ENCODE data around the gene EMP3. TPM values are rescaled to one million over a fixed set of nuclear protein-coding genes. Genes with fewer than 3 reads are reported as not detected.

The EMP3 gene
- total and polyA plus RNA-seq, 2 of the 4 experiments (the other 2 are of a cell fraction) = 147 to 632 TPM

DNA sequence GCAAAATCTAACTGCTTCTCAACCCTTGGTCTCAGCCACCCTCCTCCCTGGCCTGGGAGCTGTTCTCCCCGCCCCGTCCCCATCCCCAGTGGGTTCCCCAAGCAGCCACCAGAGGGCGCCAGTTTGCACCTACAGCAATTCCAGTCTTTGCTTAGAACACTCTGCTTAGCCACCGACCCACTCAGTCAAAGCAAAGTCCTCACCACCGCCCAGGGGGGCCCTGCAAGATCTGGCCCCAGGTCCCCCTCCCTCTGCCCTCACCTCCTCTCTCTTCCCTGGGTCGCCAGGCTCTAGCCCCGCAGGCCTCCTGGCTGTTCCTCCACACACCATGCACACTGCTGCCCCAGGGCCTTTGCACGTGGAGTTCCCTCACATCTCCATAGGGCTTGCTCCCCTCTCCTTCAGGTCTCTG is 26.0 kb downstream of the EMP3 start:
- Histone ChIP-seq H2BK120ac (ENCODE audit: low read depth, low read length) (no peak overlapping the region), H3K9me1 (ENCODE audit: insufficient read depth, low read length) (peaks cover 10% of the 10 kb centered on the region; the same call in 1 of the 2 replicates), H2AK9ac (replicated peaks; ENCODE audit: low read depth, low read length, poor library complexity) (no peak overlapping the region), H2BK5ac (ENCODE audit: low read depth, low read length, poor library complexity, severe bottlenecking) (no peak overlapping the region), H3K27me3 (ENCODE audit: control insufficient read depth, insufficient read depth, low read length) (no peaks in the 10 kb centered on the region), H3K14ac (replicated peaks; ENCODE audit: low read depth, low read length) (no peak overlapping the region), H4K5ac (ENCODE audit: low read depth, low read length) (no peak overlapping the region), H2AK5ac (ENCODE audit: low read depth, low read length) (no peak overlapping the region), H2AFZ (replicated peaks; ENCODE audit: low read length, poor library complexity) (peak overlapping the region; percentile 47), H3K23ac (ENCODE audit: low read depth, low read length) (no peak overlapping the region), H3K18ac (ENCODE audit: low read depth, low read length) (no peak overlapping the region), H3K56ac (ENCODE audit: extremely low read depth, insufficient read depth, low read length) (no peak overlapping the region), H3K9ac (ENCODE audit: low read depth, low read length) (no peak overlapping the region), H3K79me1 (ENCODE audit: low read depth in 1 of 2, low read length in 2 of 2) (no peaks in the 10 kb centered on the region), H4K8ac (ENCODE audit: low read depth in 2 of 2, low read length in 2 of 2) (no peak overlapping the region), H2BK15ac (ENCODE audit: low read depth, low read length) (no peak overlapping the region), H4K91ac (ENCODE audit: insufficient read depth, low read depth, low read length) (no peak overlapping the region), H3K4me1 (ENCODE audit: control insufficient read depth, insufficient read depth, low read length) (no peaks in the 10 kb centered on the region), H3K27ac (ENCODE audit: insufficient read depth, low read length) (no peak overlapping the region), H3K4ac (ENCODE audit: low read depth, low read length) (no peak overlapping the region), H3K4me3 (ENCODE audit: insufficient read depth, low read depth, low read length) (no peak overlapping the region), H2BK20ac (ENCODE audit: low read depth, low read length) (no peak overlapping the region), H4K20me1 (ENCODE audit: insufficient read depth, low read length) (no peaks in the 10 kb centered on the region), H3K9me3 (ENCODE audit: control insufficient read depth, insufficient read depth, low read length) (no peaks in the 10 kb centered on the region), H3K36me3 (ENCODE audit: control insufficient read depth, insufficient read depth, low read length) (no peaks in the 10 kb centered on the region), H3K4me2 (ENCODE audit: low read depth, low read length) (no peak overlapping the region)
- CTCF ChIA-PET = interaction anchor here (0.5 kb wide), 1 partner anchor 29 kb away, joined by 3 read pairs; a partner anchor contains a TSS
- no TSS peak for BruUV-seq (replicated peaks)
- ATAC-seq (ENCODE audit: low read depth) (peak; percentile 84), DNase-seq (peak; percentile 26)
- 38% methylated on average over 4 of the region's 8 CpGs; no CpG with 5 or more reads in 1 of the 2 experiments for WGBS, 2 experiments (ENCODE audit: extremely low coverage in 2 of 2, insufficient read length in 1 of 2)
- in situ Hi-C loops (cut with MboI; ENCODE audit: low sequenced_read_pairs) (no loop called here), intact Hi-C loops (cut with micrococcal nuclease) (no loop called here), dilution Hi-C loops (cut with HindIII; ENCODE audit: low sequenced_read_pairs, unreplicated experiment) (no loop called here)
- POLR2A ChIA-PET (ENCODE audit: unreplicated experiment) = no interaction called here
- TF ChIP-seq CHD1 (IDR thresholded peaks at IDR 0.05; ENCODE audit: low read depth, low read length) (no peak), MAFK (IDR thresholded peaks at IDR 0.05; ENCODE audit: low read depth, low read length) (no peak), RAD21 (IDR thresholded peaks at IDR 0.05; ENCODE audit: low read length) (peak; percentile 51), POLR2A (IDR thresholded peaks at IDR 0.05; ENCODE audit: low read depth, low read length) (no peak), RFX5 (IDR thresholded peaks at IDR 0.05; ENCODE audit: low read depth, low read length) (no peak), MXI1 (IDR thresholded peaks at IDR 0.05; ENCODE audit: borderline replicate concordance, low read depth, low read length) (no peak), CEBPB (IDR thresholded peaks at IDR 0.05; ENCODE audit: low read depth, low read length) (no peak), MAZ (IDR thresholded peaks at IDR 0.05; ENCODE audit: borderline replicate concordance, low read depth, low read length) (peak; percentile 47; the same call in 1 of the 2 replicates), FOS (IDR thresholded peaks at IDR 0.05; ENCODE audit: low read depth, low read length) (no peak), NFE2L2 (IDR thresholded peaks at IDR 0.05; ENCODE audit: low read depth, low read length) (no peak), BHLHE40 (IDR thresholded peaks at IDR 0.05; ENCODE audit: low read depth, low read length) (no peak), SMC3 (IDR thresholded peaks at IDR 0.05; ENCODE audit: low read depth, low read length) (peak; percentile 57), RCOR1 (IDR thresholded peaks at IDR 0.05; ENCODE audit: insufficient replicate concordance, low read length) (no peak)
- TF ChIP-seq, protein P1, sequence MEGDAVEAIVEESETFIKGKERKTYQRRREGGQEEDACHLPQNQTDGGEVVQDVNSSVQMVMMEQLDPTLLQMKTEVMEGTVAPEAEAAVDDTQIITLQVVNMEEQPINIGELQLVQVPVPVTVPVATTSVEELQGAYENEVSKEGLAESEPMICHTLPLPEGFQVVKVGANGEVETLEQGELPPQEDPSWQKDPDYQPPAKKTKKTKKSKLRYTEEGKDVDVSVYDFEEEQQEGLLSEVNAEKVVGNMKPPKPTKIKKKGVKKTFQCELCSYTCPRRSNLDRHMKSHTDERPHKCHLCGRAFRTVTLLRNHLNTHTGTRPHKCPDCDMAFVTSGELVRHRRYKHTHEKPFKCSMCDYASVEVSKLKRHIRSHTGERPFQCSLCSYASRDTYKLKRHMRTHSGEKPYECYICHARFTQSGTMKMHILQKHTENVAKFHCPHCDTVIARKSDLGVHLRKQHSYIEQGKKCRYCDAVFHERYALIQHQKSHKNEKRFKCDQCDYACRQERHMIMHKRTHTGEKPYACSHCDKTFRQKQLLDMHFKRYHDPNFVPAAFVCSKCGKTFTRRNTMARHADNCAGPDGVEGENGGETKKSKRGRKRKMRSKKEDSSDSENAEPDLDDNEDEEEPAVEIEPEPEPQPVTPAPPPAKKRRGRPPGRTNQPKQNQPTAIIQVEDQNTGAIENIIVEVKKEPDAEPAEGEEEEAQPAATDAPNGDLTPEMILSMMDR (conservative IDR thresholded peaks at IDR 0.05; ENCODE audit: low read depth, low read length) = peak; percentile 59
- TF ChIP-seq, protein P2, sequence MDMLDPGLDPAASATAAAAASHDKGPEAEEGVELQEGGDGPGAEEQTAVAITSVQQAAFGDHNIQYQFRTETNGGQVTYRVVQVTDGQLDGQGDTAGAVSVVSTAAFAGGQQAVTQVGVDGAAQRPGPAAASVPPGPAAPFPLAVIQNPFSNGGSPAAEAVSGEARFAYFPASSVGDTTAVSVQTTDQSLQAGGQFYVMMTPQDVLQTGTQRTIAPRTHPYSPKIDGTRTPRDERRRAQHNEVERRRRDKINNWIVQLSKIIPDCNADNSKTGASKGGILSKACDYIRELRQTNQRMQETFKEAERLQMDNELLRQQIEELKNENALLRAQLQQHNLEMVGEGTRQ (IDR thresholded peaks at IDR 0.05; ENCODE audit: low read depth, low read length) = no peak
- TF ChIP-seq, protein P3, sequence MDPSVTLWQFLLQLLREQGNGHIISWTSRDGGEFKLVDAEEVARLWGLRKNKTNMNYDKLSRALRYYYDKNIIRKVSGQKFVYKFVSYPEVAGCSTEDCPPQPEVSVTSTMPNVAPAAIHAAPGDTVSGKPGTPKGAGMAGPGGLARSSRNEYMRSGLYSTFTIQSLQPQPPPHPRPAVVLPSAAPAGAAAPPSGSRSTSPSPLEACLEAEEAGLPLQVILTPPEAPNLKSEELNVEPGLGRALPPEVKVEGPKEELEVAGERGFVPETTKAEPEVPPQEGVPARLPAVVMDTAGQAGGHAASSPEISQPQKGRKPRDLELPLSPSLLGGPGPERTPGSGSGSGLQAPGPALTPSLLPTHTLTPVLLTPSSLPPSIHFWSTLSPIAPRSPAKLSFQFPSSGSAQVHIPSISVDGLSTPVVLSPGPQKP (IDR thresholded peaks at IDR 0.05; ENCODE audit: borderline replicate concordance, low read depth, low read length) = no peak

All from IMR-90 (cell line).